HG03520 (cell line): ENCODE results near the gene YKT6.

Experiments used
- ATAC-seq: cut with Tn5 transposase; IDR thresholded peaks from one replicate; pipeline ENCODE4 v1.9.1; 2021; ENCODE audit warnings: mild to moderate bottlenecking, moderate library complexity; ENCODE audit not compliant: unreplicated experiment

The YKT6 gene

GRCh38 chr7:44200699-44201461, at the start of gene YKT6:
TSS of gene YKT6 (plus strand) at chr7:44200978. CDS start at chr7:44201136, 158 bp downstream.
- ATAC-seq = peak; percentile 99

GRCh38 chr7:44151956-44152355, 48.8 kb upstream of the YKT6 start:
- no peak for ATAC-seq

GRCh38 chr7:44152971-44153947, 47.5 kb upstream of the YKT6 start:
- no peak for ATAC-seq

- no peak for ATAC-seq
Observed at GRCh38 chr7:44153948-44154335, 46.8 kb upstream of the YKT6 start.

- no peak for ATAC-seq
Observed at GRCh38 chr7:44154703-44155102, 46.1 kb upstream of the YKT6 start.

GRCh38 chr7:44155191-44156185, 45.3 kb upstream of the YKT6 start:
- ATAC-seq = no peak

- ATAC-seq = no peak
Observed at GRCh38 chr7:44156453-44157010, 44.2 kb upstream of the YKT6 start.

- no peak for ATAC-seq
Observed at GRCh38 chr7:44157116-44158080, 43.4 kb upstream of the YKT6 start.

GRCh38 chr7:44158096-44158872, 42.5 kb upstream of the YKT6 start:
- no peak for ATAC-seq

GRCh38 chr7:44158873-44159631, 41.7 kb upstream of the YKT6 start:
- ATAC-seq = no peak

GRCh38 chr7:44159824-44160630, 40.8 kb upstream of the YKT6 start:
- no peak for ATAC-seq

GRCh38 chr7:44161371-44161770, 39.4 kb upstream of the YKT6 start:
- no peak for ATAC-seq

- ATAC-seq = no peak
Observed at GRCh38 chr7:44162179-44162578, 38.6 kb upstream of the YKT6 start.

- no peak for ATAC-seq
Observed at GRCh38 chr7:44162785-44163395, 37.9 kb upstream of the YKT6 start.

GRCh38 chr7:44163591-44163990, 37.2 kb upstream of the YKT6 start:
- ATAC-seq = no peak

- no peak for ATAC-seq
Observed at GRCh38 chr7:44167920-44168319, 32.9 kb upstream of the YKT6 start.
